Smooth muscle cell (in vitro differentiated cells): Measurements from ENCODE around the gene AMD1. TPM values are rescaled to one million over a fixed set of nuclear protein-coding genes. Genes with fewer than 3 reads are reported as not detected.

Experiments
- DNase-seq: peaks from one replicate; lab custom pipeline; 2025; ENCODE audit not compliant: unreplicated experiment; lab: John Stamatoyannopoulos, UW
- H2AFZ ChIP-seq: fragments of 200-600 bp; sonication (generic); 2 replicates; pipeline ENCODE4 v1.6.0; 2016; ENCODE audit warnings: antibody characterized with exemption, low read depth, mild to moderate bottlenecking
- H3F3A ChIP-seq: fragments of 200-600 bp; sonication (generic); 2 replicates; pipeline ENCODE4 v1.6.0; 2017; ENCODE audit warnings: antibody characterized with exemption, low read depth
- H3K27ac ChIP-seq: fragments of 200-600 bp; sonication (generic); 2 replicates; pipeline ENCODE4 v1.5.1; 2016; ENCODE audit warnings: low read depth, mild to moderate bottlenecking
- H3K27me3 ChIP-seq: fragments of 200-600 bp; sonication (generic); 2 replicates; pipeline ENCODE4 v1.6.1; 2016; ENCODE audit warnings: low read depth, mild to moderate bottlenecking
- H3K36me3 ChIP-seq: fragments of 200-600 bp; sonication (generic); 2 replicates; pipeline ENCODE4 v1.5.1; 2016; ENCODE audit warnings: low read depth
- H3K4me1 ChIP-seq: fragments of 200-600 bp; sonication (generic); 2 replicates; pipeline ENCODE4 v1.5.1; 2016; ENCODE audit warnings: low read depth
- H3K4me2 ChIP-seq: fragments of 200-600 bp; sonication (generic); 2 replicates; pipeline ENCODE4 v1.6.0; 2016; ENCODE audit warnings: mild to moderate bottlenecking
- H3K4me3 ChIP-seq: fragments of 200-600 bp; sonication (generic); 2 replicates; pipeline ENCODE4 v1.5.1; 2016; ENCODE audit warnings: mild to moderate bottlenecking
- H3K79me2 ChIP-seq: fragments of 200-600 bp; sonication (generic); 2 replicates; pipeline ENCODE4 v1.6.0; 2016; ENCODE audit warnings: low read depth, mild to moderate bottlenecking
- H3K9ac ChIP-seq: fragments of 200-600 bp; sonication (generic); 2 replicates; pipeline ENCODE4 v1.6.0; 2016; ENCODE audit warnings: low read depth
- H3K9me3 ChIP-seq: fragments of 200-600 bp; sonication (generic); replicated peaks from 2 replicates; pipeline ENCODE4 v1.5.1; 2016; ENCODE audit warnings: low read depth
- H4K20me1 ChIP-seq: fragments of 200-600 bp; sonication (generic); 2 replicates; pipeline ENCODE4 v1.6.0; 2016; ENCODE audit warnings: low read depth
- WGBS: methylation state at CpG from one replicate; pipeline ENCODE4 v1.1.7; 2016; ENCODE audit warnings: low lambda C conversion rate; 5-methylcytosine and 5-hydroxymethylcytosine counted together
- polyA plus RNA-seq: library from polyadenylated mRNA; unstranded; fragments of >200 nt; fragmentation: Nextera tagmentation; extraction: Ambion mirVana; gene quantifications from 2 replicates; pipeline ENCODE4 v1.2.1, GENCODE V29; 2016
- total RNA-seq: library from RNA; depleted of rRNA; stranded (reverse); fragments of >200 nt; gene quantifications from 2 replicates; pipeline ENCODE4 v1.2.3, GENCODE V29; 2014
- TF ChIP-seq, protein P1 (sequence below): fragments of 200-600 bp; sonication (generic); IDR thresholded peaks from 2 replicates; pipeline ENCODE4 v1.5.1; 2017; ENCODE audit warnings: borderline replicate concordance, mild to moderate bottlenecking, antibody characterized with exemption; ENCODE audit not compliant: insufficient read depth, poor library complexity, severe bottlenecking

AMD1 gene
- total and polyA plus RNA-seq, 2 experiments from 2014 or later, result 31.2 to 56.7 TPM

DNA sequence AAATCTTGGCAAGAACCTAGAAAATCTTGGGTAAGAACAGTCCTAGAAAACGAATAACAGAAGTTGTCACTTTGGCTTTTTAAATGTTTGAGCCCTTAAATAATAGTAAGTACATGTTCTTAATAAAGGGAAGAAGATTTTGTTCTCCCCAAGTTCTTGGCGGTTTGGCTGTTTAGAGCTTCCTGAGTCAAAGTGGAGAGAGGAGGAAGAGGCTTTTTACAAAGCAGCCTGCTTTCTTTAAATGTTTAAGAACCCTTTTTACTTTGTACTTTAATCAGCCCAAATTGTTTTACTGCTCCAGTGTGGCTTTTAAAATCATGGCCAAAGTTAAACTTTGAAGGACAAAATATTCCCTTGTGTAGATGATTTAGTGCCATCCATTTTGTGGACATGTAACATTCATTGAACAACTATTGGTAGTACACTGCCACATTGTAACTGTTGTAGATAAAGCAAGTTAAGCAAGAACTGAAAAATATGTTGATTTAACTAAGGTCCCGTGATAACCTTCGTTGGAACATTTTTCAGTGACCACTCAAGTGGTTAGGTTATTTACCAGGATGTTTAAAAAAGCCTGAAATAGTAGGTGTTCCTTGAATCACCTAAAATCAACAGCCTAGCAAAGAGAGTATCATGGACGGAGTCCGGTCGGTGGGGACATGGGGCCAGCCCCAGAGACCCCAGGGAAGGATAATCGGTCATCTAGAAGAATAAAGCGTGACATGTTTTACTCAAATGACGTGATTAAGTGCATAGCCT, 2.4 kb downstream of the AMD1 start:
- no peak for DNase-seq
- 12% methylated on average over 10 of the region's 10 CpGs for WGBS
- H3K4me1 ChIP-seq, result peaks cover 47% of the 10 kb centered on the region

DNA sequence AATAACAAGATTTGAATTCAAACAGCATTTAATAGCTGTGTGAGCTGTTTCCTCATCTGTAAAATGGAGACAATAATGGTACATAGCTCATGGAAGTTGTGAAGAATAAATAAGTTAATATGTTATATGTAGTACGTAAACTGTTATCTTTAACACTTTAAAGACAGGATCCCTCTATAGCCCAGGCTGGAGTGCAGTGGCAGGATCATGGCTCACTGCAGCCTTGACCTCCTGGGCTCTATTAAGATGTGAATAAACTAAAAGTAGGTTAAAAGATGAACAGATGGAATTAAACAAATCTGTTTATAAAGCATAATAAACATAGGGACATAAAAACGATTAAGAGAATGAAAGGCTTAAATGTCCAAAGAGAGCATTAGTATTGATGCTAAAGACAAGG, 3.0 kb downstream of the AMD1 start:
- TF ChIP-seq, protein P1, sequence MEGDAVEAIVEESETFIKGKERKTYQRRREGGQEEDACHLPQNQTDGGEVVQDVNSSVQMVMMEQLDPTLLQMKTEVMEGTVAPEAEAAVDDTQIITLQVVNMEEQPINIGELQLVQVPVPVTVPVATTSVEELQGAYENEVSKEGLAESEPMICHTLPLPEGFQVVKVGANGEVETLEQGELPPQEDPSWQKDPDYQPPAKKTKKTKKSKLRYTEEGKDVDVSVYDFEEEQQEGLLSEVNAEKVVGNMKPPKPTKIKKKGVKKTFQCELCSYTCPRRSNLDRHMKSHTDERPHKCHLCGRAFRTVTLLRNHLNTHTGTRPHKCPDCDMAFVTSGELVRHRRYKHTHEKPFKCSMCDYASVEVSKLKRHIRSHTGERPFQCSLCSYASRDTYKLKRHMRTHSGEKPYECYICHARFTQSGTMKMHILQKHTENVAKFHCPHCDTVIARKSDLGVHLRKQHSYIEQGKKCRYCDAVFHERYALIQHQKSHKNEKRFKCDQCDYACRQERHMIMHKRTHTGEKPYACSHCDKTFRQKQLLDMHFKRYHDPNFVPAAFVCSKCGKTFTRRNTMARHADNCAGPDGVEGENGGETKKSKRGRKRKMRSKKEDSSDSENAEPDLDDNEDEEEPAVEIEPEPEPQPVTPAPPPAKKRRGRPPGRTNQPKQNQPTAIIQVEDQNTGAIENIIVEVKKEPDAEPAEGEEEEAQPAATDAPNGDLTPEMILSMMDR, result no peak
- Histone ChIP-seq H3K79me2 (peaks cover 78% of the 10 kb centered on the region), H3K9ac (peak overlapping the region; percentile 82), H3K36me3 (no peaks in the 10 kb centered on the region), H3K4me3 (peak overlapping the region; percentile 85), H4K20me1 (peaks cover 75% of the 10 kb centered on the region), H3K27ac (peak overlapping the region; percentile 79), H3K27me3 (no peaks in the 10 kb centered on the region), H3K9me3 (no peaks in the 10 kb centered on the region), H3K4me1 (peaks cover 49% of the 10 kb centered on the region), H2AFZ (no peak overlapping the region), H3F3A (peaks cover 4% of the 10 kb centered on the region), H3K4me2 (peak overlapping the region; percentile 88)
- WGBS, result 22% methylated on average over 2 of the region's 2 CpGs
- no peak for DNase-seq

More for the DNA sequence above, 2.4 kb downstream of the AMD1 start:
- H3F3A ChIP-seq, result peaks cover 4% of the 10 kb centered on the region
- H3K4me2 ChIP-seq, result peak overlapping the region; percentile 88
- H3K79me2 ChIP-seq, result peaks cover 72% of the 10 kb centered on the region
- H3K36me3 ChIP-seq, result no peaks in the 10 kb centered on the region
- H3K9ac ChIP-seq, result peak overlapping the region; percentile 82
- peak overlapping the region; percentile 79 for H3K27ac ChIP-seq
- TF ChIP-seq, protein P1, result no peak
- H3K4me3 ChIP-seq, result peak overlapping the region; percentile 85
- peaks cover 69% of the 10 kb centered on the region for H4K20me1 ChIP-seq
- no peaks in the 10 kb centered on the region for H3K9me3 ChIP-seq
- H2AFZ ChIP-seq, result no peak overlapping the region
- no peaks in the 10 kb centered on the region for H3K27me3 ChIP-seq

DNA sequence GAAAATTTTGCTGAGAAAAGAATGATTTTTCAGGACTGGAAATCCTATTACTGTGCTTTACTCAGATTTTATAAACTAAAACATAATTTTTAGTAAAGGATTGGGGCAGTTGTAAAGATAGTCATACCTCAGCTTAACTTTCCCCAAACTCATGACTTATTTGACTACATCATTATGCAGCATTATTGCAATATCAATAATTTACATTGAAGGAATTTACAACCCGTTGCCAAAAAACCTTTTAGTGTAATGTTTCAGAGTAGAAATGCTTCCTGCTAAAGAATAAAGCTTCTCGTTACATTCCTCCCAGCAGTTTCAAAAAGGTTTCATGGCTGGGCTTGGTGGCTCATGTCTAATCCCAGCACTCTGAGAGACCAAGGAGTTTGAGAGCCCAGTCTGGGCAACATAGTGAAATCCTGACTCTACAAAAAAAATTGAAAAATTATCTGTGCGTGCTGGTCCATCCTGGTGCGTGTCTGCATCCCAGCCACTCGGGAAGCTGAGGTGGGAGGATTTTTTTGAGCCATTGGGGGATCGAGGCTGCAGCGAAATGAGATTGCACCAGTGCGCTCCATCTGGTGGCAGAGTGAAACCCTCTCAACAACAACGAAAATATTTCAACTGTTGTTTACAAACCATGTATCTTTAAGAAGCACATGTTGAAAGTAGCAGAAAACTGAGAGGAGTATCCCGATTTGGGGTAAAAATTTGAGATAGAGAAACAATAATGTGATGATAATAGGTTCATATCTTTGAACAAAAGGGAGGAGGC, 4.4 kb downstream of the AMD1 start:
- WGBS, result 15% methylated on average over 10 of the region's 10 CpGs
- no peaks in the 10 kb centered on the region for H3K27me3 ChIP-seq
- peaks cover 4% of the 10 kb centered on the region for H3F3A ChIP-seq
- peaks cover 49% of the 10 kb centered on the region for H3K4me1 ChIP-seq
- H3K36me3 ChIP-seq, result no peaks in the 10 kb centered on the region
- no peaks in the 10 kb centered on the region for H3K9me3 ChIP-seq
- H3K27ac ChIP-seq, result no peak overlapping the region
- peak overlapping the region; percentile 88 for H3K4me2 ChIP-seq
- no peak overlapping the region for H2AFZ ChIP-seq
- peaks cover 89% of the 10 kb centered on the region for H4K20me1 ChIP-seq
- H3K4me3 ChIP-seq, result peak overlapping the region; percentile 85
- peaks cover 92% of the 10 kb centered on the region for H3K79me2 ChIP-seq
- DNase-seq, result no peak
- no peak overlapping the region for H3K9ac ChIP-seq
- TF ChIP-seq, protein P1, result peak; percentile 36
